Measurements from ENCODE around the gene CFAP57.

Gene CFAP57

DNA sequence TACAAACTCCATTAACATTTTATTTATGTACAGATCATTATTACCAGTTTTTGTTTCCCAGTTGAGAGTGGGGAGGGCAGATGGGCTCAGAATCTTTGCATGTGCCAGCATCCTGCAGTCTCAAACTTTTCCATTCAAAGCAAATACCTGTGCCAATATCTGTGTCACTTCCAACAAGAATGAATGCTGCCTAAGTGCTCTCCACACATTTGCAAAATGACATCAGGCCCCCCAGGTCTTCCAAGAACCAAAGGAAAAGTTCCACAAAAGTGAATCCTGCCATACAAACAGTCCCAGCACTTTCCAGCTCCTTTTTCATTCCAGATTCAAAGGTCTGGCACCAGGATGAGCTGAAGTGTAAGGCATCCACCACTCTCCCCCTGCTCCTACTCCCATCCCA lies 127.0 kb downstream of the CFAP57 start:
- no peak for DNase-seq (ENCODE audit: low spot score)

DNA sequence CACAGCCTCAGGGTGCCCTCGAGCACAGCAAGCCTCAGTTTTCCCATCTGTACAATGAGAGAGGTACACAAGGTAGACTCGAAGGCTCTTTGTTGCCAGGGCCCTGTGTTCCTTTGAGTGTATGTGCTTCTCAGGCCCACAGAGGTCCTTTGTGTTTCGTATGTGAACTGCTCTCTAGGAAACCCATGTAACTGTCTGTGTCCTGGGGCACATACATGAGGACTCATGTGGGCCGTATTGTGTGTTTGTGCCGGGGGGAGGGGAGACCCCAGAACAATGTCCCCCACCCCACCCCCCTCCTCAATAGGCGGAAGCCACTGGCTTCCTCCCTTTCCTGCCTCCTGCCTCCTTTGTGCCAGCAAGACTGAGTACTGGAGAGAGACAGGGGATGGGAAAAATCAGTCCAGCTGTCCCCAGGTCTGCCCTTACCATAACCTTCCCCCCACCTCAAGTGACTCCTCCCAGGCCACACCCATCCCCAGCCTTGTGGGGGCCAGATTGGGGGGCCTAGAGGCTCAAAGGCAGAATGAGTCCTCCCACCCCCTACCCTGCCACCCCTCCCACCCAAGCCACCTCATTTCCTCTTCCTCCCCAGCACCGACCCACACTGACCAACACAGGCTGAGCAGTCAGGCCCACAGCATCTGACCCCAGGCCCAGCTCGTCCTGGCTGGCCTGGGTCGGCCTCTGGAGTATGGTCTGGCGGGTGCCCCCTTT lies 128.4 kb downstream of the CFAP57 start, which contains the start of gene TIE1:
TIE1 (plus strand) TSS at position 605 of the 717 bp plus-strand sequence; CDS start at position 695, 90 bp downstream.
- no peak for DNase-seq (ENCODE audit: low spot score)

DNA sequence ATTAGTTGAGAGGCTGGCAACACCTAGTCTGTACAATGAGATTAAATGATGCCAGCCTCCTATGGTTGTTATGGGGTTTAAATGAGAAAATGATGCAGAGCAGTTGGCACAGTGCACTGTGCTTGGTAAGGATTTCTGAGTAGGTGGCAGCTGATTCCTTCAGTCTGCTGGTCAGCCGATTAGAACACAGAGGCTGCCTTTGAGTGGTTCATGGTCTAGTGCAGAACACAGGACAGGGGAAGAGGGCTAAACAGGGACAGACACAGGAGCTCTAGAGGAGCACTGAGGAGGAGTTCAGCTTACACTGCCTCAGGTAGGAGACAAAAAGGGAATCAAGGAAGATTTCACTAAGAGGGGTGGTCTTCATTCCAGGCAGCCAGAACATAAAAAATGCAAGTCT lies 130.1 kb downstream of the CFAP57 start:
- DNase-seq (ENCODE audit: low spot score) = no peak

- DNase-seq (ENCODE audit: low spot score) = no peak
Observed at GRCh38 chr1:43302721-43303470, 130.8 kb downstream of the CFAP57 start.

DNA sequence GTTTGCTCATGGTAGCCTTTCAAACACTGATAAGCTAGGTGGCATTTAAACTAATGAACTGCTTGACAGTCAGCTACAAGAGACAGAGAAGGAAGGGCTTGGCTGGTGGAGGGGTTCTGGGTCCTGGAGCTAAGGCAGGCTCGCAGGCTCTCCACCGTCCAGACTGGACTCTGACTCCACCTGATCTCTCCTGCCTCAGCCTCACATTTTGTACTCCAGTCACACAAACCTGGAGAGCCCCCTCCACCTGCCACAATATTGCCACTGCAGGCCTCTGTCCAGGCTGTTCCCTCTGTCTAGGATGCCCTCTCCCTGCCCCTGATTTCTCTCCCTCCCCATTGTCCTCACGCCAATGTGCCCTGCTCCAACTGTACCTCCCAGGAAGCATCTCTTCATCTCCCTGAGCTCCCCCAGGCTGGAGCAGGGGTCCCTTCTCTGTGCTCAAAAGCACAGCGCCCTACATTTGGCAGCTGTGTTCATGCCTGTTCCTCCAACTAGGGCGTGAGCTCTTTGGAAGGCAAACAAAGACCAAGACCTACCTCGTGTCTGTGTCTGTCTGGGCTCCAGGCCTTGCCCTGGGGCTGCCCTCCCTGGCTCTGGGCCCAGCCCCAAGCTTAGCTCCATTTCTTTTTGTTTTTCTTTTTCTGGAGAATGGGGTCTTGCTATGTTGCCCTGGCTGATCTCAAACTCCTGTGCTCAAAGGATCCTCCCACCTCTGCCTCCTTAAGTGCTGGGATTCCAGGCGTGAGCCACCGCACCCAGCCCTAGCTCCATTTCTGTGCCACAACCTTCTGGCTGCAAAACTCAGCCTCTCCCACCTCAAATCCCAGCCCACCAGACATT lies 131.6 kb downstream of the CFAP57 start:
- DNase-seq (ENCODE audit: low spot score) = no peak

All from D341Med (cell line).